DOHH2 (cell line): ENCODE measurements around the gene PLXNA3.

Experiments used
- CTCF ChIP-seq: fragments of 200-600 bp; sonication (generic); IDR thresholded peaks from one replicate; pipeline ENCODE4 v1.5.1; 2014; ENCODE audit warnings: antibody characterized with exemption, mild to moderate bottlenecking, low read depth, low read length; ENCODE audit not compliant: poor library complexity, severe bottlenecking
- EZH2phosphoT487 ChIP-seq: fragments of 200-600 bp; sonication (generic); IDR thresholded peaks from 2 replicates; pipeline ENCODE4 v1.6.1; 2017; ENCODE audit warnings: borderline replicate concordance, mild to moderate bottlenecking, antibody characterized with exemption, low read length, moderate library complexity, mixed read lengths

GRCh38 chrX:154445776-154446175, 12.3 kb upstream of the PLXNA3 start:
- TF ChIP-seq CTCF = no peak
- TF ChIP-seq EZH2phosphoT487 = no peak
